ENCODE data around the gene ERCC6L2. TPM values are rescaled to one million over a fixed set of nuclear protein-coding genes. Genes with fewer than 3 reads are reported as not detected.

ERCC6L2 gene
- total and polyA plus RNA-seq, 2 donors (not counting 1 experiment from before 2014, with no cell fraction given) = 10.1 to 52.0 TPM

DNA sequence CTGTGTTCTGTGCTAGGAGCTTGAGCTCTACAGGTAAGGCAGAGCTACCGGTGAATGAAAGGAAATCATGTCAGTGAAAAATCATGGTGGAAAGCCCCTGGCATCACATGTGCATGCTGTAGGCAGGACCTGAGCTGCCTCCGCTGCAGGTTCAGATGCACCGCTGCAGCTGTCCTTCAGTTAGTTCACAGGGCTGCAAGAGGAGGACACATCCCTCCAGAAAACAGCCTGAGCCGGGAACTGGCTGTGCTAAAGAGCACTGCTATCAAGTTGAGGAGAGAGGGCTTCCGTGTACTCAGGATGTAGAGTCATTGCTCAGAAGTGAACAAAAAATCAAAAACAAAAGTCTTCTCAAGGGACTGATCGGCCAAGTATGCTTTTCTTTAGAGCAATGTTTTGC lies 138.6 kb downstream of the ERCC6L2 start:
- H3K4me1 Mint-ChIP-seq = no peaks in the 10 kb centered on the region
- no peaks in the 10 kb centered on the region for H3K4me1 ChIP-seq (ENCODE audit: control insufficient read depth in 2 of 2, insufficient read depth in 2 of 2, low read length in 2 of 2)

DNA sequence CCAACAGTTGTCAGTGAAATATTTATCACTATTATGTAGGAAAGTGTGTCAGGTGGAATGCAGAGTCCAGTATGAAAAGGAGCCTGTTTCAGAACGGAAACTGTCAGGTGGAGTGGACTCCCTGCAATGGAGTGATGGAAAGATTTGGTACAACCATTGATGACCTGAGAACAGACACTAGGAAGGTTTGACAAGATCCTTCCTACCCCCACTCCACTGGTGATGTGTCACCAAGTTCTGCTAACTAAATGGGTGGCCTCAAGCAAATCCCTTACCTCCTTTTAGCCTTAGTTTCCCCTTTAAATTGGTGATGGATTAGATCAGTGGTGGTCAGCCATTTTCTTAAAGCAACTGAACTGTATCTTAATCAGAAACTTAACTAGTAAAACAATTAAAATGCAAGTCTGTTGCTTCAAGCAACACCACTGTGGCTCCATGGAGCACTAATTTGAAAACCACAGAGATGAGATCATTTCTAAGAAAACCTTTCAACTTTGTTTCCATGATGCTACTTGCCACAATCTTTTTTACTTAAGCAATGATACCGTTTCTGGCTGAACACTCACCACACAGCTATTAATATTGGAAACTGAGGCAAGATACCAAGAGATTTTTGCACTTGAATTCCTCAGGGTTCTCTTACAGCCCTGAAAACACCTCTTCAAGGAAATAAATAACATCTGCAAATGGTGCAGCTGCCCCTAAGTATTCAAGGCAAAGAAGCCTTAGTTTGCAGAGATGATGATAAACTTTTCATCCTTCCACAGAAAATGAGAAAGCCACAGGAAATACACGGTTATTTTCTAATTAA lies 140.6 kb downstream of the ERCC6L2 start:
- no peak for ATAC-seq (ENCODE audit: low read depth)
- CTCF ChIA-PET = no interaction called here
- no peaks in the 10 kb centered on the region for H3K79me2 ChIP-seq (ENCODE audit: control insufficient read depth, insufficient read depth, low read length)
- peaks cover 0 to 13% (median 6%) of the 10 kb centered on the region in 4 experiments for H3K27me3 ChIP-seq (replicated peaks in 1 of 4; ENCODE audit: control extremely low read depth in 1 of 4, control insufficient read depth in 3 of 4, insufficient read depth in 4 of 4, low read length in 3 of 4)
- H2AFZ ChIP-seq (ENCODE audit: insufficient read depth, low read depth, low read length, poor library complexity, severe bottlenecking) = no peak overlapping the region
- peaks cover 0 to 2% (median 0%) of the 10 kb centered on the region in 3 donors for H3K9me3 ChIP-seq (ENCODE audit: control extremely low read depth in 1 of 3, control insufficient read depth in 2 of 3, insufficient read depth in 1 of 3, low read length in 2 of 3)
- 43% methylated on average over 1 of the region's 3 CpGs for WGBS (ENCODE audit: insufficient coverage)
- H3K36me3 ChIP-seq (replicated peaks in 1 of 2; ENCODE audit: control extremely low read depth in 1 of 2, control insufficient read depth in 1 of 2, extremely low read depth in 1 of 2, insufficient read depth in 2 of 2, low read length in 1 of 2) = no peaks in the 10 kb centered on the region
- no peak overlapping the region for H3K4me2 ChIP-seq (replicated peaks; ENCODE audit: low read depth, low read length, poor library complexity, severe bottlenecking)
- no peak overlapping the region for H3K27ac ChIP-seq (ENCODE audit: low read length in 2 of 2)
- H3K27me3 Mint-ChIP-seq = peaks cover 9% of the 10 kb centered on the region
- peaks cover 8 to 10% of the 10 kb centered on the region in 2 donors for H3K4me1 ChIP-seq (ENCODE audit: control insufficient read depth in 2 of 2, insufficient read depth in 2 of 2, low read length in 2 of 2)
- TF ChIP-seq, protein P1, sequence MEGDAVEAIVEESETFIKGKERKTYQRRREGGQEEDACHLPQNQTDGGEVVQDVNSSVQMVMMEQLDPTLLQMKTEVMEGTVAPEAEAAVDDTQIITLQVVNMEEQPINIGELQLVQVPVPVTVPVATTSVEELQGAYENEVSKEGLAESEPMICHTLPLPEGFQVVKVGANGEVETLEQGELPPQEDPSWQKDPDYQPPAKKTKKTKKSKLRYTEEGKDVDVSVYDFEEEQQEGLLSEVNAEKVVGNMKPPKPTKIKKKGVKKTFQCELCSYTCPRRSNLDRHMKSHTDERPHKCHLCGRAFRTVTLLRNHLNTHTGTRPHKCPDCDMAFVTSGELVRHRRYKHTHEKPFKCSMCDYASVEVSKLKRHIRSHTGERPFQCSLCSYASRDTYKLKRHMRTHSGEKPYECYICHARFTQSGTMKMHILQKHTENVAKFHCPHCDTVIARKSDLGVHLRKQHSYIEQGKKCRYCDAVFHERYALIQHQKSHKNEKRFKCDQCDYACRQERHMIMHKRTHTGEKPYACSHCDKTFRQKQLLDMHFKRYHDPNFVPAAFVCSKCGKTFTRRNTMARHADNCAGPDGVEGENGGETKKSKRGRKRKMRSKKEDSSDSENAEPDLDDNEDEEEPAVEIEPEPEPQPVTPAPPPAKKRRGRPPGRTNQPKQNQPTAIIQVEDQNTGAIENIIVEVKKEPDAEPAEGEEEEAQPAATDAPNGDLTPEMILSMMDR (IDR thresholded peaks at IDR 0.05) = no peak
- no peak for TF ChIP-seq EZH2 (IDR thresholded peaks at IDR 0.05; ENCODE audit: borderline replicate concordance, insufficient read depth, low read depth, low read length, poor library complexity, severe bottlenecking)
- H3K4me3 ChIP-seq (ENCODE audit: control extremely low read depth in 1 of 5, extremely low read depth in 1 of 5, insufficient read depth in 1 of 5, low read depth in 2 of 5, low read length in 4 of 5) = no peak overlapping the region
- no peak overlapping the region for H3K4me3 Mint-ChIP-seq
- no peaks in the 10 kb centered on the region for H3K9me3 Mint-ChIP-seq (ENCODE audit: insufficient read depth)
- POLR2A ChIA-PET = no interaction called here
- H3K4me1 Mint-ChIP-seq = peaks cover 10% of the 10 kb centered on the region
- H3K9ac ChIP-seq (ENCODE audit: low read length) = no peak overlapping the region
- H3K27ac Mint-ChIP-seq = no peak overlapping the region
- intact Hi-C loops (cut with micrococcal nuclease) = no loop called here
- DNase-seq = no peak
- no peaks in the 10 kb centered on the region for H4K20me1 ChIP-seq (ENCODE audit: control insufficient read depth, insufficient read depth, low read length, poor library complexity, severe bottlenecking)

More for the DNA sequence above, 138.6 kb downstream of the ERCC6L2 start:
- no peaks in the 10 kb centered on the region for H4K20me1 ChIP-seq (ENCODE audit: control insufficient read depth, insufficient read depth, low read length, poor library complexity, severe bottlenecking)
- Mint-ChIP-seq H3K27me3 (no peaks in the 10 kb centered on the region), H3K27ac (no peak overlapping the region), H3K9me3 (ENCODE audit: insufficient read depth) (peaks cover 3% of the 10 kb centered on the region), H3K4me3 (no peak overlapping the region)
- no peak overlapping the region for H3K27ac ChIP-seq (ENCODE audit: low read length in 2 of 2)
- H3K27me3 ChIP-seq (replicated peaks in 1 of 4; ENCODE audit: control extremely low read depth in 1 of 4, control insufficient read depth in 3 of 4, insufficient read depth in 4 of 4, low read length in 3 of 4) = no peaks in the 10 kb centered on the region
- WGBS (ENCODE audit: insufficient coverage) = 84% methylated on average over 3 of the region's 6 CpGs
- DNase-seq (no peak), ATAC-seq (ENCODE audit: low read depth) (no peak)
- no peak overlapping the region for H2AFZ ChIP-seq (ENCODE audit: insufficient read depth, low read depth, low read length, poor library complexity, severe bottlenecking)
- intact Hi-C loops (cut with micrococcal nuclease) = no loop called here
- CTCF ChIA-PET = interaction anchor here (1.5 kb wide), 1 partner anchor 203 kb away, joined by 6 read pairs; no protein-coding TSS in a partner anchor
- H3K36me3 ChIP-seq (replicated peaks in 1 of 2; ENCODE audit: control extremely low read depth in 1 of 2, control insufficient read depth in 1 of 2, extremely low read depth in 1 of 2, insufficient read depth in 2 of 2, low read length in 1 of 2) = peaks cover 0 to 12% of the 10 kb centered on the region in 2 experiments
- no peaks in the 10 kb centered on the region for H3K9me3 ChIP-seq (ENCODE audit: control extremely low read depth in 1 of 3, control insufficient read depth in 2 of 3, insufficient read depth in 1 of 3, low read length in 2 of 3)
- no peak overlapping the region for H3K4me2 ChIP-seq (replicated peaks; ENCODE audit: low read depth, low read length, poor library complexity, severe bottlenecking)
- H3K79me2 ChIP-seq (ENCODE audit: control insufficient read depth, insufficient read depth, low read length) = no peaks in the 10 kb centered on the region
- TF ChIP-seq, protein P1 (IDR thresholded peaks at IDR 0.05) = no peak
- TF ChIP-seq EZH2 (IDR thresholded peaks at IDR 0.05; ENCODE audit: borderline replicate concordance, insufficient read depth, low read depth, low read length, poor library complexity, severe bottlenecking) = no peak
- POLR2A ChIA-PET = no interaction called here
- H3K4me3 ChIP-seq (ENCODE audit: control extremely low read depth in 1 of 5, extremely low read depth in 1 of 5, insufficient read depth in 1 of 5, low read depth in 2 of 5, low read length in 4 of 5) = no peak overlapping the region
- no peak overlapping the region for H3K9ac ChIP-seq (ENCODE audit: low read length)

Measured in B cell (primary cell).